Suprapubic skin (tissue), 4 donors: ENCODE data around the gene KDM2A.

ENCODE experiments used
- CTCF ChIP-seq, 2 donors: fragments of 200-600 bp in 1 of 2; fragments of 450-650 bp in 1 of 2; sonication (generic) in 1 of 2; IDR thresholded peaks; one replicate each; pipeline ENCODE4 v1.5.1; 2016 to 2019; ENCODE audit warnings: antibody characterized with exemption in 2 of 2, mild to moderate bottlenecking in 1 of 2, moderate library complexity in 1 of 2
- POLR2A ChIP-seq, 2 donors: fragments of 450-650 bp; IDR thresholded peaks; one replicate each; pipeline ENCODE4 v1.6.1; 2017; ENCODE audit warnings: antibody characterized with exemption in 2 of 2, mild to moderate bottlenecking in 2 of 2, moderate library complexity in 2 of 2
- POLR2AphosphoS5 ChIP-seq, 3 donors: sonication (generic); formaldehyde crosslinking; IDR thresholded peaks; one replicate each; pipeline ENCODE4 v1.6.1; 2017; ENCODE audit warnings: antibody characterized with exemption in 3 of 3

GRCh38 chr11:67238894-67239782, 120.1 kb downstream of the KDM2A start:
- no peak for TF ChIP-seq CTCF (IDR thresholded peaks at IDR 0.05)
- no peak for TF ChIP-seq POLR2A (IDR thresholded peaks at IDR 0.05)
- TF ChIP-seq POLR2AphosphoS5 (IDR thresholded peaks at IDR 0.05), result no peak
